ENCODE results near the gene ERC2.

DNA sequence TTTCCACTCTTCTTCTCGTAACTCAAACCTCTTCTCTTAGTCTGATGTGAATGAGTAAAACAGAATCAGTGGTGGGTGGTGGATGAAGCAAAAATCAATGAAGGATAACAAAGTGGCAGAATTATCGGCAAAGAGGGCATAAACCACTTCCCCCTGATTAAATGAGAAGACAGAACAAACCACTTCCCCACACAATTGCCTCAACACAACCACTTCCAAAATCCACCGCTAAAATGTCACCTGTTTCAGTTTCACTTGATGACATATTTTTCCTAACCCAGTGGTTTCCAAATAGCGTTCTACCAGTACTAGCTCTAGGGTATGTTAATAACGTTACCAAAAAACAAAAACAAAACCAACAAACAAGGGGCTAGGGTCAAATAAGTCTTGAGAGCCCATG is 502.5 kb downstream of the ERC2 start:
- TF ChIP-seq EZH2 (IDR thresholded peaks at IDR 0.05; ENCODE audit: borderline replicate concordance, low read length), result no peak
- TF ChIP-seq, protein P1, sequence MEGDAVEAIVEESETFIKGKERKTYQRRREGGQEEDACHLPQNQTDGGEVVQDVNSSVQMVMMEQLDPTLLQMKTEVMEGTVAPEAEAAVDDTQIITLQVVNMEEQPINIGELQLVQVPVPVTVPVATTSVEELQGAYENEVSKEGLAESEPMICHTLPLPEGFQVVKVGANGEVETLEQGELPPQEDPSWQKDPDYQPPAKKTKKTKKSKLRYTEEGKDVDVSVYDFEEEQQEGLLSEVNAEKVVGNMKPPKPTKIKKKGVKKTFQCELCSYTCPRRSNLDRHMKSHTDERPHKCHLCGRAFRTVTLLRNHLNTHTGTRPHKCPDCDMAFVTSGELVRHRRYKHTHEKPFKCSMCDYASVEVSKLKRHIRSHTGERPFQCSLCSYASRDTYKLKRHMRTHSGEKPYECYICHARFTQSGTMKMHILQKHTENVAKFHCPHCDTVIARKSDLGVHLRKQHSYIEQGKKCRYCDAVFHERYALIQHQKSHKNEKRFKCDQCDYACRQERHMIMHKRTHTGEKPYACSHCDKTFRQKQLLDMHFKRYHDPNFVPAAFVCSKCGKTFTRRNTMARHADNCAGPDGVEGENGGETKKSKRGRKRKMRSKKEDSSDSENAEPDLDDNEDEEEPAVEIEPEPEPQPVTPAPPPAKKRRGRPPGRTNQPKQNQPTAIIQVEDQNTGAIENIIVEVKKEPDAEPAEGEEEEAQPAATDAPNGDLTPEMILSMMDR (conservative IDR thresholded peaks at IDR 0.05 in 1 of 2, IDR thresholded peaks at IDR 0.05 in 1 of 2; ENCODE audit: extremely low read depth in 1 of 2, insufficient read depth in 1 of 2, low read depth in 1 of 2, low read length in 2 of 2), result no peak

All from mammary epithelial cell (primary cell).